HL-60 (cell line): Measurements from ENCODE around the gene TMEM184A.

Source experiments
- CTCF ChIP-seq: IDR thresholded peaks from one replicate; pipeline ENCODE4 v1.5.1; 2011; ENCODE audit warnings: low read length, control low read depth, inconsistent platforms; ENCODE audit not compliant: insufficient read depth
- GABPA ChIP-seq: IDR thresholded peaks from 2 replicates; pipeline ENCODE4 v1.6.1; 2012; ENCODE audit warnings: low read depth
- POLR2AphosphoS5 ChIP-seq: IDR thresholded peaks from 2 replicates; pipeline ENCODE4 v1.6.1; 2012; ENCODE audit warnings: low read depth
- REST ChIP-seq: IDR thresholded peaks from 2 replicates; pipeline ENCODE4 v1.6.1; 2012; ENCODE audit warnings: low read depth; ENCODE audit not compliant: insufficient replicate concordance
- SPI1 ChIP-seq: IDR thresholded peaks from 2 replicates; pipeline ENCODE4 v1.6.1; 2012; ENCODE audit warnings: low read depth, mild to moderate bottlenecking, borderline replicate concordance

- TF ChIP-seq CTCF (no peak), GABPA (no peak), POLR2AphosphoS5 (no peak), REST (no peak), SPI1 (no peak)
Measured at GRCh38 chr7:1561036-1561940, 5.3 kb upstream of the TMEM184A start.
